Stimulated activated CD8-positive, alpha-beta memory T cell treated with anti-CD3 and anti-CD28 coated beads, Interleukin-12 subunit alpha, Interleukin-12 subunit beta, amount 100 ng/mL, for 1 hour (primary cell): ENCODE results near the gene PLEKHA5.
"Not testable (repeated sequence)": the region's sequence is repeated elsewhere in the genome, so short reads cannot be mapped to it uniquely, and the experiment has no call there.

Experiments used
- DNase-seq: peaks from one replicate; pipeline ENCODE4 v3.0.0-alpha.2; 2020; ENCODE audit warnings: low read depth

PLEKHA5 gene

GRCh38 chr12:19203539-19204506 lies 74.3 kb downstream of the PLEKHA5 start:
- DNase-seq: no peak

- no peak for DNase-seq
These were observed 75.6 kb downstream of the PLEKHA5 start for GRCh38 chr12:19205120-19205519.

- DNase-seq: no peak
These were observed 77.1 kb downstream of the PLEKHA5 start for GRCh38 chr12:19206493-19207077.

GRCh38 chr12:19208456-19208855 lies 78.9 kb downstream of the PLEKHA5 start:
- DNase-seq: no peak

GRCh38 chr12:19209661-19210060 lies 80.1 kb downstream of the PLEKHA5 start:
- DNase-seq: no peak

- DNase-seq: no peak
These were observed 82.3 kb downstream of the PLEKHA5 start for GRCh38 chr12:19211802-19212201.

- DNase-seq: no peak
These were observed 82.7 kb downstream of the PLEKHA5 start for GRCh38 chr12:19212245-19212644.

GRCh38 chr12:19214020-19214419 lies 84.5 kb downstream of the PLEKHA5 start:
- DNase-seq: no peak

GRCh38 chr12:19215115-19215514 lies 85.6 kb downstream of the PLEKHA5 start:
- no peak for DNase-seq

- no peak for DNase-seq
These were observed 87.9 kb downstream of the PLEKHA5 start for GRCh38 chr12:19217446-19217845.

GRCh38 chr12:19220205-19220604 lies 90.7 kb downstream of the PLEKHA5 start:
- DNase-seq: no peak

GRCh38 chr12:19220852-19221466 lies 91.4 kb downstream of the PLEKHA5 start:
- no peak for DNase-seq

- no peak for DNase-seq
These were observed 93.0 kb downstream of the PLEKHA5 start for GRCh38 chr12:19222558-19222957.

GRCh38 chr12:19223018-19223417 lies 93.5 kb downstream of the PLEKHA5 start:
- DNase-seq: no peak

- no peak for DNase-seq
These were observed 94.2 kb downstream of the PLEKHA5 start for GRCh38 chr12:19223695-19224094.

GRCh38 chr12:19224746-19225145 lies 95.2 kb downstream of the PLEKHA5 start:
- DNase-seq: no peak

GRCh38 chr12:19227190-19227879 lies 97.8 kb downstream of the PLEKHA5 start:
- no peak for DNase-seq

- no peak for DNase-seq
These were observed 98.3 kb downstream of the PLEKHA5 start for GRCh38 chr12:19227880-19228210.

- DNase-seq: not testable (repeated sequence)
These were observed 99.5 kb downstream of the PLEKHA5 start for GRCh38 chr12:19229021-19229420.

- no peak for DNase-seq
These were observed 100.8 kb downstream of the PLEKHA5 start for GRCh38 chr12:19230299-19230866.

GRCh38 chr12:19230896-19231295 lies 101.4 kb downstream of the PLEKHA5 start:
- DNase-seq: no peak

GRCh38 chr12:19234171-19234704 lies 104.7 kb downstream of the PLEKHA5 start:
- no peak for DNase-seq
